HCT116 (cell line): ENCODE data around the gene SORL1. TPM values are rescaled to one million over a fixed set of nuclear protein-coding genes. Genes with fewer than 3 reads are reported as not detected.

Source experiments
- ATAC-seq: fragments of 200-7000 bp; cut with Tn5 transposase; 2 replicates; pipeline ENCODE4 v1.9.1; 2020; ENCODE audit warnings: mild to moderate bottlenecking, moderate library complexity
- BruUV-seq: library from RNA; stranded (reverse); fragments of 400-500 nt; replicated peaks from 2 replicates; lab custom pipeline; 2021; lab: Mats Ljungman, UMichigan
- CTCF ChIA-PET: fragments of 300-600 bp; sonication (Branson Sonifier 250); formaldehyde crosslinking; loops from one replicate; lab custom pipeline; 2021; ENCODE audit warnings: antibody characterized with exemption; lab: Charles Lee
- POLR2A ChIA-PET: fragments of 300-600, 350-600 bp; sonication (Branson Sonifier 250); formaldehyde crosslinking; loops from one replicate; lab custom pipeline; 2021; ENCODE audit warnings: antibody characterized with exemption; lab: Charles Lee
- RAD21 ChIA-PET, 2 experiments: fragments of 300-600 bp; sonication (Branson Sonifier 250); formaldehyde crosslinking; loops; one replicate each; lab custom pipeline; 2023; ENCODE audit warnings: low total read pairs in 2 of 2; ENCODE audit not compliant: uncharacterized antibody in 2 of 2, unreplicated experiment in 2 of 2, low non-redundant PET in 1 of 2; lab: Charles Lee
- DNase-seq: peaks from one replicate; pipeline ENCODE4 v3.0.0-alpha.2; 2010; ENCODE audit warnings: low read depth, low spot score
- H2AFZ ChIP-seq: fragments of 200-600 bp; shearing (Covaris generic), sonication (generic); 2 replicates; pipeline ENCODE4 v1.6.1; 2017; ENCODE audit warnings: low read depth, mixed run types, mixed read lengths, antibody characterized with exemption, low read length; ENCODE audit not compliant: poor library complexity, severe bottlenecking
- H3K27ac ChIP-seq: 2 replicates; pipeline ENCODE4 v1.5.1; 2012; ENCODE audit warnings: low read depth, low read length
- H3K27me3 ChIP-seq: fragments of 200-600 bp; sonication (generic); 2 replicates; pipeline ENCODE4 v1.6.1; 2016; ENCODE audit warnings: mixed run types, low read length, mixed read lengths; ENCODE audit not compliant: insufficient read depth
- H3K36me3 ChIP-seq, 2 experiments: fragments of 200-500 bp in 1 of 2; fragments of 200-600 bp in 1 of 2; sonication (Bioruptor generic) in 1 of 2; sonication (generic) in 1 of 2; 2 replicates each; pipeline versions ENCODE4 v1.5.1 to v1.6.1; 2014 to 2016; ENCODE audit warnings: low read length in 2 of 2, inconsistent platforms in 1 of 2, mixed read lengths in 1 of 2, mixed run types in 1 of 2; ENCODE audit not compliant: insufficient read depth in 2 of 2, control insufficient read depth in 1 of 2
- H3K4me1 ChIP-seq, 2 experiments: fragments of 200-600 bp in 1 of 2; sonication (generic) in 1 of 2; 2 replicates each; pipeline versions ENCODE4 v1.5.1 to v1.6.1; 2012 to 2017; ENCODE audit warnings: low read length in 2 of 2, inconsistent platforms in 1 of 2, mild to moderate bottlenecking in 1 of 2, mixed read lengths in 1 of 2, mixed run types in 1 of 2, moderate library complexity in 1 of 2; ENCODE audit not compliant: insufficient read depth in 2 of 2, control insufficient read depth in 1 of 2
- H3K4me2 ChIP-seq: fragments of 200-600 bp; sonication (generic); 2 replicates; pipeline ENCODE4 v1.6.1; 2017; ENCODE audit warnings: mixed run types, low read length, mixed read lengths
- H3K4me3 ChIP-seq, 2 experiments: fragments of 200-600 bp in 1 of 2; sonication (generic) in 1 of 2; replicated peaks in 1 of 2; 2 replicates each; pipeline ENCODE4 v1.5.1; 2011 to 2016; ENCODE audit warnings: low read length in 2 of 2, control low read depth in 1 of 2, low read depth in 1 of 2, mild to moderate bottlenecking in 1 of 2, mixed read lengths in 1 of 2, mixed run types in 1 of 2
- H3K79me2 ChIP-seq: fragments of 200-600 bp; sonication (generic); 2 replicates; pipeline ENCODE4 v1.6.1; 2017; ENCODE audit warnings: mild to moderate bottlenecking, mixed run types, low read length, moderate library complexity, mixed read lengths; ENCODE audit not compliant: insufficient read depth
- H3K9ac ChIP-seq: fragments of 200-600 bp; sonication (generic); 2 replicates; pipeline ENCODE4 v1.6.1; 2016; ENCODE audit warnings: low read length, mixed read lengths
- H3K9me2 ChIP-seq: fragments of 200-600 bp; sonication (generic), shearing (Covaris generic); 2 replicates; pipeline ENCODE4 v1.6.1; 2017; ENCODE audit warnings: mixed run types, mild to moderate bottlenecking, moderate library complexity; ENCODE audit not compliant: insufficient read depth
- H3K9me3 ChIP-seq, 2 experiments: fragments of 200-500 bp in 1 of 2; fragments of 200-600 bp in 1 of 2; sonication (Bioruptor generic) in 1 of 2; sonication (generic) in 1 of 2; 2 replicates each; pipeline ENCODE4 v1.6.1; 2014 to 2017; ENCODE audit warnings: low read length in 2 of 2, mixed read lengths in 2 of 2, inconsistent platforms in 1 of 2, low read depth in 1 of 2, mild to moderate bottlenecking in 1 of 2, mixed run types in 1 of 2, moderate library complexity in 1 of 2; ENCODE audit not compliant: control insufficient read depth in 1 of 2, insufficient read depth in 1 of 2
- H4K20me1 ChIP-seq: fragments of 200-600 bp; sonication (generic), shearing (Covaris generic); 2 replicates; pipeline ENCODE4 v1.6.1; 2017; ENCODE audit warnings: mixed run types, mild to moderate bottlenecking, moderate library complexity; ENCODE audit not compliant: insufficient read depth
- ATF3 ChIP-seq: IDR thresholded peaks from 2 replicates; pipeline ENCODE4 v1.6.1; 2012
- CTCF ChIP-seq, 3 experiments: fragments of 200-600 bp in 1 of 3; sonication (generic) in 1 of 3; IDR thresholded peaks in 2 of 3; conservative IDR thresholded peaks in 1 of 3; 2 replicates each; pipeline ENCODE4 v1.5.1; 2012 to 2017; ENCODE audit warnings: low read depth in 2 of 3, low read length in 2 of 3, antibody characterized with exemption in 1 of 3, borderline replicate concordance in 1 of 3, control low read depth in 1 of 3, mild to moderate bottlenecking in 1 of 3, mixed read lengths in 1 of 3, mixed run types in 1 of 3, moderate library complexity in 1 of 3; ENCODE audit not compliant: insufficient read depth in 1 of 3
- EGR1 ChIP-seq: IDR thresholded peaks from 2 replicates; pipeline ENCODE4 v1.6.1; 2012; ENCODE audit warnings: low read depth
- ELF1 ChIP-seq: IDR thresholded peaks from 2 replicates; pipeline ENCODE4 v1.6.1; 2012; ENCODE audit warnings: low read depth, borderline replicate concordance
- EZH2phosphoT487 ChIP-seq: fragments of 200-600 bp; IDR thresholded peaks from 2 replicates; pipeline ENCODE4 v1.6.1; 2018; ENCODE audit warnings: antibody characterized with exemption, borderline replicate concordance
- FOSL1 ChIP-seq: IDR thresholded peaks from 2 replicates; pipeline ENCODE4 v1.6.1; 2012; ENCODE audit warnings: low read depth
- MAX ChIP-seq: IDR thresholded peaks from 2 replicates; pipeline ENCODE4 v1.6.1; 2012
- POLR2AphosphoS5 ChIP-seq: IDR thresholded peaks from 2 replicates; pipeline ENCODE4 v1.6.1; 2011; ENCODE audit warnings: mild to moderate bottlenecking, low read depth, low read length, moderate library complexity
- RAD21 ChIP-seq: IDR thresholded peaks from 2 replicates; pipeline ENCODE4 v1.6.1; 2012; ENCODE audit warnings: low read depth, mild to moderate bottlenecking
- SP1 ChIP-seq: IDR thresholded peaks from 2 replicates; pipeline ENCODE4 v1.6.1; 2012; ENCODE audit warnings: low read depth
- YY1 ChIP-seq: IDR thresholded peaks from 2 replicates; pipeline ENCODE4 v1.6.1; 2011; ENCODE audit warnings: low read length, low read depth, moderate library complexity, mild to moderate bottlenecking; ENCODE audit not compliant: insufficient replicate concordance; ENCODE audit errors: extremely low read depth
- ZFX ChIP-seq: fragments of 450-650 bp; IDR thresholded peaks from 2 replicates; pipeline ENCODE4 v1.6.1; 2017
- intact Hi-C: fragments of 100-400 bp; cut with micrococcal nuclease; formaldehyde crosslinking; loops from 2 replicates; pipeline ENCODE4 v1.10.0; 2022
- total RNA-seq: library from RNA; stranded (reverse); gene quantifications from one replicate; pipeline ENCODE4 v1.2.1, GENCODE V29; 2021; ENCODE audit not compliant: unreplicated experiment
- TF ChIP-seq, protein P1 (sequence below): IDR thresholded peaks from 2 replicates; pipeline ENCODE4 v1.6.1; 2011; ENCODE audit warnings: mild to moderate bottlenecking, low read length, moderate library complexity; ENCODE audit not compliant: insufficient replicate concordance; ENCODE audit errors: extremely low read depth

SORL1 gene
- total RNA-seq, 1 experiment from 2014 or later, result 17.4 TPM

- ATAC-seq (no peak), DNase-seq (no peak)
- Histone ChIP-seq H3K27ac (no peak overlapping the region), H2AFZ (no peak overlapping the region), H3K27me3 (no peaks in the 10 kb centered on the region), H3K4me1 (no peaks in the 10 kb centered on the region), H3K9ac (no peak overlapping the region), H3K9me2 (no peaks in the 10 kb centered on the region), H3K4me3 (no peak overlapping the region), H3K36me3 (no peaks in the 10 kb centered on the region), H3K9me3 (no peaks in the 10 kb centered on the region), H4K20me1 (no peaks in the 10 kb centered on the region), H3K79me2 (no peaks in the 10 kb centered on the region), H3K4me2 (no peak overlapping the region)
- POLR2A ChIA-PET, result no interaction called here
- TF ChIP-seq ELF1 (no peak), YY1 (no peak), ATF3 (no peak), SP1 (no peak), MAX (no peak), EZH2phosphoT487 (no peak), POLR2AphosphoS5 (no peak), CTCF (IDR thresholded peaks at IDR 0.05 in 2 of 3, conservative IDR thresholded peaks at IDR 0.05 in 1 of 3; ENCODE audit: borderline replicate concordance in 1 of 3, insufficient read depth in 1 of 3, low read depth in 2 of 3, low read length in 2 of 3) (no peak), RAD21 (no peak), EGR1 (no peak), FOSL1 (no peak), ZFX (no peak)
- TF ChIP-seq, protein P1, sequence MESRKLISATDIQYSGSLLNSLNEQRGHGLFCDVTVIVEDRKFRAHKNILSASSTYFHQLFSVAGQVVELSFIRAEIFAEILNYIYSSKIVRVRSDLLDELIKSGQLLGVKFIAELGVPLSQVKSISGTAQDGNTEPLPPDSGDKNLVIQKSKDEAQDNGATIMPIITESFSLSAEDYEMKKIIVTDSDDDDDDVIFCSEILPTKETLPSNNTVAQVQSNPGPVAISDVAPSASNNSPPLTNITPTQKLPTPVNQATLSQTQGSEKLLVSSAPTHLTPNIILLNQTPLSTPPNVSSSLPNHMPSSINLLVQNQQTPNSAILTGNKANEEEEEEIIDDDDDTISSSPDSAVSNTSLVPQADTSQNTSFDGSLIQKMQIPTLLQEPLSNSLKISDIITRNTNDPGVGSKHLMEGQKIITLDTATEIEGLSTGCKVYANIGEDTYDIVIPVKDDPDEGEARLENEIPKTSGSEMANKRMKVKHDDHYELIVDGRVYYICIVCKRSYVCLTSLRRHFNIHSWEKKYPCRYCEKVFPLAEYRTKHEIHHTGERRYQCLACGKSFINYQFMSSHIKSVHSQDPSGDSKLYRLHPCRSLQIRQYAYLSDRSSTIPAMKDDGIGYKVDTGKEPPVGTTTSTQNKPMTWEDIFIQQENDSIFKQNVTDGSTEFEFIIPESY, result no peak
- RAD21 ChIA-PET, result no interaction called here
- intact Hi-C loops, result no loop called here
- no TSS peak for BruUV-seq
- CTCF ChIA-PET, result no interaction called here
These were observed 42.4 kb downstream of the SORL1 start for GRCh38 chr11:121494355-121495099.
